ENCODE measurements around the gene ITSN2.

DNA sequence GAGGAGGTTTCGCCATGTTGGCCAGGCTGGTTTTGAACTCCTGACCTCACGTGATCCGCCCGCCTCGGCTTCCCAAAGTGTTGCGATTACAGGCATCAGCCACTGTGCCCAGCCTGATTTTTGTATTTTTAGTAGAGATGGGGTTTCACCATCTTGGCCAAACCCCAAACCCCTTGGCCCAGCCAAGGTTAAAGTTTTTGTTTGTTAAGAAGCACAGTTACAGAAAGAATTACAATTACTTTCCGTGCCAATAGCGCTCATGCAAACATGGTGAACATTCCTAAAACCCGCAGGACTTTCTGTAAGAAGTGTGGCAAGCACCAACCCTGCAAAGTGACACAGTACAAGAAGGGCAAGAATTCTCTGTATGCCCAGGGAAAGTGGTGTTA, 26.1 kb downstream of the ITSN2 start:
- no peak for TF ChIP-seq EZH2 (IDR thresholded peaks at IDR 0.05; ENCODE audit: low read length)
- TF ChIP-seq, protein P1, sequence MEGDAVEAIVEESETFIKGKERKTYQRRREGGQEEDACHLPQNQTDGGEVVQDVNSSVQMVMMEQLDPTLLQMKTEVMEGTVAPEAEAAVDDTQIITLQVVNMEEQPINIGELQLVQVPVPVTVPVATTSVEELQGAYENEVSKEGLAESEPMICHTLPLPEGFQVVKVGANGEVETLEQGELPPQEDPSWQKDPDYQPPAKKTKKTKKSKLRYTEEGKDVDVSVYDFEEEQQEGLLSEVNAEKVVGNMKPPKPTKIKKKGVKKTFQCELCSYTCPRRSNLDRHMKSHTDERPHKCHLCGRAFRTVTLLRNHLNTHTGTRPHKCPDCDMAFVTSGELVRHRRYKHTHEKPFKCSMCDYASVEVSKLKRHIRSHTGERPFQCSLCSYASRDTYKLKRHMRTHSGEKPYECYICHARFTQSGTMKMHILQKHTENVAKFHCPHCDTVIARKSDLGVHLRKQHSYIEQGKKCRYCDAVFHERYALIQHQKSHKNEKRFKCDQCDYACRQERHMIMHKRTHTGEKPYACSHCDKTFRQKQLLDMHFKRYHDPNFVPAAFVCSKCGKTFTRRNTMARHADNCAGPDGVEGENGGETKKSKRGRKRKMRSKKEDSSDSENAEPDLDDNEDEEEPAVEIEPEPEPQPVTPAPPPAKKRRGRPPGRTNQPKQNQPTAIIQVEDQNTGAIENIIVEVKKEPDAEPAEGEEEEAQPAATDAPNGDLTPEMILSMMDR (optimal IDR thresholded peaks at IDR 0.05 in 1 of 3, IDR thresholded peaks at IDR 0.05 in 1 of 3, conservative IDR thresholded peaks at IDR 0.05 in 1 of 3; ENCODE audit: extremely low read depth in 1 of 3, insufficient read depth in 2 of 3, low read length in 3 of 3), result no peak

Data from keratinocyte (primary cell).